CD4-positive, alpha-beta memory T cell (primary cell): Measurements from ENCODE around the gene ILDR1. TPM values are rescaled to one million over a fixed set of nuclear protein-coding genes. Genes with fewer than 3 reads are reported as not detected.

ENCODE experiments used
- CTCF ChIA-PET: fragments of 350-600 bp; sonication (Branson Sonifier 250); formaldehyde crosslinking; loops from one replicate; lab custom pipeline; 2021; ENCODE audit warnings: inconsistent platforms; ENCODE audit not compliant: partially characterized antibody; lab: Charles Lee
- POLR2A ChIA-PET: fragments of 350-600 bp; sonication (Branson Sonifier 250); formaldehyde crosslinking; loops from one replicate; lab custom pipeline; 2021; ENCODE audit not compliant: partially characterized antibody; lab: Charles Lee
- DNase-seq, 5 donors: peaks; one replicate each; pipeline versions ENCODE4 v3.0.0 to v3.0.0-alpha.2; 2020 to 2022; ENCODE audit warnings: mixed read lengths in 1 of 5
- H3K27ac ChIP-seq: one replicate; pipeline ENCODE4 v1.7.0; 2013; ENCODE audit warnings: low read depth, low read length
- H3K27me3 ChIP-seq: 2 replicates; pipeline ENCODE4 v1.7.0; 2013; ENCODE audit warnings: mild to moderate bottlenecking, low read length, moderate library complexity; ENCODE audit not compliant: insufficient read depth
- H3K36me3 ChIP-seq: 2 replicates; pipeline ENCODE4 v1.7.0; 2013; ENCODE audit warnings: mild to moderate bottlenecking, low read length, moderate library complexity; ENCODE audit not compliant: insufficient read depth
- H3K4me1 ChIP-seq: 2 replicates; pipeline ENCODE4 v1.7.0; 2013; ENCODE audit warnings: mild to moderate bottlenecking, low read length, moderate library complexity; ENCODE audit not compliant: insufficient read depth
- H3K4me3 ChIP-seq, 2 donors: one replicate each; pipeline ENCODE4 v1.7.0; 2013; ENCODE audit warnings: low read length in 2 of 2, mild to moderate bottlenecking in 1 of 2
- H3K9me3 ChIP-seq, 2 donors: one replicate each; pipeline ENCODE4 v1.7.0; 2013; ENCODE audit warnings: low read length in 2 of 2, control low read depth in 1 of 2; ENCODE audit not compliant: control insufficient read depth in 1 of 2
- H3K27ac Mint-ChIP-seq, 7 donors: one replicate each; pipeline ENCODE4 v1.8.0; 2020 to 2021; ENCODE audit warnings: mixed read lengths in 7 of 7, mild to moderate bottlenecking in 6 of 7, inconsistent platforms in 3 of 7, moderate library complexity in 3 of 7
- H3K27me3 Mint-ChIP-seq, 2 donors: one replicate each; pipeline ENCODE4 v1.8.0; 2020 to 2021; ENCODE audit warnings: mixed read lengths in 2 of 2
- H3K36me3 Mint-ChIP-seq, 2 donors: one replicate each; pipeline ENCODE4 v1.8.0; 2020 to 2021; ENCODE audit warnings: mixed read lengths in 2 of 2, inconsistent platforms in 1 of 2, mild to moderate bottlenecking in 1 of 2
- H3K4me1 Mint-ChIP-seq, 4 donors: one replicate each; pipeline ENCODE4 v1.8.0; 2020 to 2021; ENCODE audit warnings: mixed read lengths in 4 of 4, mild to moderate bottlenecking in 1 of 4
- H3K4me3 Mint-ChIP-seq, 8 donors: one replicate each; pipeline ENCODE4 v1.8.0; 2020 to 2021; ENCODE audit warnings: mixed read lengths in 8 of 8, mild to moderate bottlenecking in 7 of 8, moderate library complexity in 6 of 8, inconsistent platforms in 3 of 8
- H3K9me3 Mint-ChIP-seq, 8 donors: one replicate each; pipeline ENCODE4 v1.8.0; 2020 to 2021; ENCODE audit warnings: mixed read lengths in 8 of 8, mild to moderate bottlenecking in 5 of 8, inconsistent platforms in 3 of 8, moderate library complexity in 1 of 8
- intact Hi-C: fragments of 100-400 bp; cut with micrococcal nuclease; formaldehyde crosslinking; loops from one replicate; pipeline ENCODE4 v1.15.1; 2023
- polyA plus RNA-seq, 2 donors: library from polyadenylated mRNA; unstranded; fragments of 300-500 nt; fragmentation: Illumina TruSeq; gene quantifications; one replicate each; pipeline ENCODE4 v1.2.3, GENCODE V29; 2021
- total RNA-seq, 2 experiments: library from RNA; stranded (reverse); gene quantifications; one replicate each; pipeline ENCODE4 v1.2.3, GENCODE V29; 2021

The ILDR1 gene
- total and polyA plus RNA-seq, 4 experiments from 2014 or later: not detected

DNA sequence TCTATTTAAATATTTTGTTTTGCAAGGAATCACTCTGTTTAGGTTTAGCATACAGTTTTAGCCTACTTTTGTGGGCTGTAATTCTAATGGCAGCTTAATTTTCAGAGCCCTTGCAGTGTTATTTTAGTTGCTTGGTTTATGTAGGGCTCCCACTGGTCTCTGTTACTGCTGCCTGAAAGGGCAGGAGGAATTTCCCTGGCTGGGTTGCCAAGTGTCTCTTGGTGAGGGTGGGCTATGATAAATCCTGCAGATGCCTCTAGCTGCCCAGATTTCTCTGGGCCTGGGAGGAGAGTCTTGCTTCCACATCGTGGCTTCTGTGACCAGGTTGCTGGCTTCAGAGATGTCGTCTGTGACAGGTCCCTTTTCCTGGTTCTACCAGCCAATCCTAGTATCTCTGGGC lies 36.2 kb downstream of the ILDR1 start:
- intact Hi-C loops: no loop called here
- no peaks in the 10 kb centered on the region for H3K9me3 ChIP-seq
- peaks cover 4 to 6% of the 10 kb centered on the region in 2 donors for H3K27me3 Mint-ChIP-seq
- CTCF ChIA-PET: no interaction called here
- DNase-seq: no peak
- H3K27ac ChIP-seq: no peak overlapping the region
- H3K36me3 ChIP-seq: no peaks in the 10 kb centered on the region
- POLR2A ChIA-PET: no interaction called here
- H3K27ac Mint-ChIP-seq: no peak overlapping the region
- no peak overlapping the region for H3K4me3 Mint-ChIP-seq
- no peak overlapping the region for H3K4me3 ChIP-seq
- H3K27me3 ChIP-seq: no peaks in the 10 kb centered on the region
- H3K36me3 Mint-ChIP-seq: peaks cover 0 to 6% of the 10 kb centered on the region in 2 donors
- H3K4me1 Mint-ChIP-seq: no peaks in the 10 kb centered on the region
- H3K9me3 Mint-ChIP-seq: peaks cover 0 to 30% (median 17%) of the 10 kb centered on the region in 8 donors
- no peaks in the 10 kb centered on the region for H3K4me1 ChIP-seq

GRCh38 chr3:121981473-121981872 lies 40.6 kb downstream of the ILDR1 start:
- H3K9me3 Mint-ChIP-seq: peaks cover 0 to 36% (median 23%) of the 10 kb centered on the region in 8 donors
- Histone ChIP-seq H3K4me1 (no peaks in the 10 kb centered on the region), H3K4me3 (no peak overlapping the region), H3K36me3 (no peaks in the 10 kb centered on the region), H3K27ac (no peak overlapping the region), H3K27me3 (no peaks in the 10 kb centered on the region), H3K9me3 (no peaks in the 10 kb centered on the region)
- CTCF ChIA-PET: no interaction called here
- POLR2A ChIA-PET: no interaction called here
- peaks cover 0 to 6% of the 10 kb centered on the region in 2 donors for H3K36me3 Mint-ChIP-seq
- H3K4me3 Mint-ChIP-seq: no peak overlapping the region
- no peaks in the 10 kb centered on the region for H3K4me1 Mint-ChIP-seq
- no peak overlapping the region for H3K27ac Mint-ChIP-seq
- intact Hi-C loops: no loop called here
- peaks cover 0 to 2% of the 10 kb centered on the region in 2 donors for H3K27me3 Mint-ChIP-seq
- no peak for DNase-seq

- Histone ChIP-seq H3K4me1 (no peaks in the 10 kb centered on the region), H3K9me3 (no peaks in the 10 kb centered on the region), H3K27ac (no peak overlapping the region), H3K36me3 (no peaks in the 10 kb centered on the region), H3K27me3 (no peaks in the 10 kb centered on the region), H3K4me3 (no peak overlapping the region)
- no peak overlapping the region for H3K27ac Mint-ChIP-seq
- H3K4me3 Mint-ChIP-seq: no peak overlapping the region
- ChIA-PET CTCF (no interaction called here), POLR2A (no interaction called here)
- DNase-seq: no peak
- intact Hi-C loops: no loop called here
- H3K9me3 Mint-ChIP-seq: peaks cover 2 to 35% (median 23%) of the 10 kb centered on the region in 8 donors
- peaks cover 0 to 2% of the 10 kb centered on the region in 2 donors for H3K27me3 Mint-ChIP-seq
- H3K36me3 Mint-ChIP-seq: peaks cover 0 to 6% of the 10 kb centered on the region in 2 donors
- H3K4me1 Mint-ChIP-seq: no peaks in the 10 kb centered on the region
These were observed 41.6 kb downstream of the ILDR1 start for GRCh38 chr3:121980450-121980796.

DNA sequence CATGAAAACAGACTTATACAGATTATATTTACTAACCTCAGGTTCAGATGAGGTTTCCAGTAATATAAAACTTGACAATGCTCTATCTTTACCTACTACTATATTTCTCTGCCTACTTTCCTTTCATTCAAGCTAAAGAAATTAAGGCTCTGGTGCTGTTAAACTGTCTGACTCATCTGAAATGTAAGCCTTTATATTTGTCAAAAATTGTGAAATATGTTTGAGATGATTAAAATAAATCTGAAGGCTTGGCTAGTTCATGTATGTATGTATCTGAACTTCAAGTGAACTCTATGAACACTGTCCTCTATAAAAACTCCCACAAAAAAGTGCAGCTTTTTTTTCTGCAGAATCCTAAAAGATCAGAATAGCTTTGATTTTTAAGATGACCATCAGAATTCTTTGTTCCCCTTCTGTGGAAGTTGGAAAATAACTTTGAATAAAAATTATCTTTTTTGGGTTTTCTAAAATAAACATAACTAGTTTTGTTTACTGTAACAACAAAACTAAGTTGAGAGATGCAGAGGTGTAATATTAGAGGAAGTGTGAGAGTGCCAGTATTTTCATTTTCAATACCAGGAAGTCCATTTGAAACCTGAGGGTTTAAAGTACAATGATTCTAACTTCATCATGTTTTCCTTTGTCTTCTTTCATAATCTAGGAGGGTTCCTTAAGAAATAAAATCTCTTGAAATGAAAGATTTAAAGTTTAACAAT lies 42.2 kb downstream of the ILDR1 start:
- Histone ChIP-seq H3K36me3 (no peaks in the 10 kb centered on the region), H3K27me3 (no peaks in the 10 kb centered on the region), H3K27ac (no peak overlapping the region), H3K9me3 (no peaks in the 10 kb centered on the region), H3K4me1 (no peaks in the 10 kb centered on the region), H3K4me3 (no peak overlapping the region)
- peaks cover 2 to 33% (median 23%) of the 10 kb centered on the region in 8 donors for H3K9me3 Mint-ChIP-seq
- peaks cover 0 to 2% of the 10 kb centered on the region in 2 donors for H3K27me3 Mint-ChIP-seq
- no peak overlapping the region for H3K4me3 Mint-ChIP-seq
- H3K27ac Mint-ChIP-seq: no peak overlapping the region
- no peak for DNase-seq
- ChIA-PET POLR2A (no interaction called here), CTCF (no interaction called here)
- intact Hi-C loops: no loop called here
- H3K4me1 Mint-ChIP-seq: no peaks in the 10 kb centered on the region
- H3K36me3 Mint-ChIP-seq: peaks cover 0 to 6% of the 10 kb centered on the region in 2 donors

DNA sequence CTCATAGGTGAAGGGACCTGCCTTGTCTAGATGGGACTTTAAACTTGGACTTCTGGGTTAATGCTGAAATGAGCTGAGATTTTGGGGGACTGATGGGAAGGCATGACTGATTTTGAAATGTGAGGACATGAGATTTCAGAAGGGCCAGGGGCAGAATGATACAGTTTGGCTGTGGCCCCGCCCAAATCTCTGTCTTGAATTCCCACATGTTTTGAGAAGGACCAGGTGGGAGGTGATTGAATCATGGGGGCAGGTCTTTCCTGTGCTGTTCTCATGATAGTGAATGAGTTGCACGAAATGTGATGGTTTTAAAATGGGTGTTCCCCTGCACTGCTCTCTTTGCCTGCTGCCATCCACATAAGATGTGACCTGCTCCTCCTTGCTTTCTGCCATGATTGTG lies 42.8 kb downstream of the ILDR1 start:
- Mint-ChIP-seq H3K4me3 (no peak overlapping the region), H3K4me1 (no peaks in the 10 kb centered on the region), H3K36me3 (peaks cover 0 to 4% of the 10 kb centered on the region in 2 donors), H3K27me3 (peaks cover 0 to 2% of the 10 kb centered on the region in 2 donors), H3K27ac (no peak overlapping the region), H3K9me3 (peaks cover 2 to 33% (median 22%) of the 10 kb centered on the region in 8 donors)
- DNase-seq: no peak
- H3K27ac ChIP-seq: no peak overlapping the region
- ChIA-PET POLR2A (no interaction called here), CTCF (no interaction called here)
- H3K4me3 ChIP-seq: no peak overlapping the region
- intact Hi-C loops: no loop called here
- no peaks in the 10 kb centered on the region for H3K36me3 ChIP-seq
- H3K4me1 ChIP-seq: no peaks in the 10 kb centered on the region
- H3K9me3 ChIP-seq: no peaks in the 10 kb centered on the region
- no peaks in the 10 kb centered on the region for H3K27me3 ChIP-seq

DNA sequence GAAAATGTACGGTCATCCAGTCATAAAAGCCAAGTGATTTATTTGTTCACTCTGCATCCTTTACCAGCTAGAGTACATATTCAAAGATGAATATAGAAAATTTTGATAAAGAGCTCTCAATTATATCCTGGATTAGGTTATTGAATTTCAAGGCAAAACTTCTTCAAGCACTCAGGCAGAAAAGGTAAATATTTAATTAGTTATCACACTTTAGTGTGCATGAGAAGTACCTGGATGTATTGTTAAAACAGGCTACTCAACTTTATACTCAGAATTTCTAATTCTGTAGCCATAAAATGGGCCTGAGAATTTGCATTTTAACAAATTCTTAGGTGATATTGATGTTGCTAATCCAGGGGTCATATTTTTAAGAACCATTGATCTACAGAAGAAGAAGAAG lies 45.3 kb downstream of the ILDR1 start:
- H3K4me3 ChIP-seq: no peak overlapping the region
- no peaks in the 10 kb centered on the region for H3K36me3 ChIP-seq
- intact Hi-C loops: no loop called here
- Mint-ChIP-seq H3K36me3 (no peaks in the 10 kb centered on the region), H3K27me3 (peaks cover 0 to 2% of the 10 kb centered on the region in 2 donors), H3K4me1 (no peaks in the 10 kb centered on the region), H3K27ac (no peak overlapping the region), H3K4me3 (no peak overlapping the region), H3K9me3 (peaks cover 2 to 20% (median 10%) of the 10 kb centered on the region in 8 donors)
- no peaks in the 10 kb centered on the region for H3K4me1 ChIP-seq
- H3K9me3 ChIP-seq: no peaks in the 10 kb centered on the region
- DNase-seq: no peak
- ChIA-PET POLR2A (no interaction called here), CTCF (no interaction called here)
- no peaks in the 10 kb centered on the region for H3K27me3 ChIP-seq
- no peak overlapping the region for H3K27ac ChIP-seq

DNA sequence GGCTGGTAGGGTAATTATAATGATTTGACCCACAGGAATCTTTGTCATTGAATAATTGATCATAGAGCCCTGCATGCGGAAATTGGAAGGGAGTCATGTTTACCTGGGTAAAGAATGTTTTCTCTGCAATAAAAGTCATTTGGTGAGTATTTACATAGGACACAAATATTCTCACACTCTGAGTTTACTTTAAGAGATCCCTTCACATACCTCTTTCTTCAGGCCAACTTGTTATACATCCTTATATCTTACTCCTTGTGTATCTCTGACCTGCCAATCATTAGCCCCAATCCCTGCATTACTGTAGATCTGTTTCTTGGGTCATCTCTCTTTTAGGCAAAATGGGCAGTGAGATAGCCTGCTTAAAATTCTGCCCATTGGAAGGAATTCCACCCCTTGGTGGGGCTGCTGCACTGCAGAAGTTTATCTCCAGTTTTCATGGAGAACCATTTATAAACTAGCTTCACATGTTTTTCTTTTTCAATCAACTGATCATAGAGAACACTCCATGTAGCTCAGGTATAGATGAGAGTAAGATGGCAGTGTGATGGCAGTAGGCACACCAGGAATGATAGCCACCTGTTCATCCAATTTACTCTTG lies 46.2 kb downstream of the ILDR1 start:
- Mint-ChIP-seq H3K4me1 (no peaks in the 10 kb centered on the region), H3K27me3 (peaks cover 0 to 2% of the 10 kb centered on the region in 2 donors), H3K27ac (no peak overlapping the region), H3K4me3 (no peak overlapping the region), H3K9me3 (peaks cover 2 to 20% (median 10%) of the 10 kb centered on the region in 8 donors), H3K36me3 (no peaks in the 10 kb centered on the region)
- Histone ChIP-seq H3K36me3 (no peaks in the 10 kb centered on the region), H3K27ac (no peak overlapping the region), H3K4me3 (no peak overlapping the region), H3K9me3 (no peaks in the 10 kb centered on the region), H3K4me1 (no peaks in the 10 kb centered on the region), H3K27me3 (no peaks in the 10 kb centered on the region)
- intact Hi-C loops: no loop called here
- CTCF ChIA-PET: no interaction called here
- POLR2A ChIA-PET: no interaction called here
- no peak for DNase-seq
